Measurements from ENCODE around the gene UBE2O. TPM values are rescaled to one million over a fixed set of nuclear protein-coding genes. Genes with fewer than 3 reads are reported as not detected.

Gene UBE2O
- total and polyA plus RNA-seq, 8 donors = 10.4 to 19.8 (median 15.9) TPM

DNA sequence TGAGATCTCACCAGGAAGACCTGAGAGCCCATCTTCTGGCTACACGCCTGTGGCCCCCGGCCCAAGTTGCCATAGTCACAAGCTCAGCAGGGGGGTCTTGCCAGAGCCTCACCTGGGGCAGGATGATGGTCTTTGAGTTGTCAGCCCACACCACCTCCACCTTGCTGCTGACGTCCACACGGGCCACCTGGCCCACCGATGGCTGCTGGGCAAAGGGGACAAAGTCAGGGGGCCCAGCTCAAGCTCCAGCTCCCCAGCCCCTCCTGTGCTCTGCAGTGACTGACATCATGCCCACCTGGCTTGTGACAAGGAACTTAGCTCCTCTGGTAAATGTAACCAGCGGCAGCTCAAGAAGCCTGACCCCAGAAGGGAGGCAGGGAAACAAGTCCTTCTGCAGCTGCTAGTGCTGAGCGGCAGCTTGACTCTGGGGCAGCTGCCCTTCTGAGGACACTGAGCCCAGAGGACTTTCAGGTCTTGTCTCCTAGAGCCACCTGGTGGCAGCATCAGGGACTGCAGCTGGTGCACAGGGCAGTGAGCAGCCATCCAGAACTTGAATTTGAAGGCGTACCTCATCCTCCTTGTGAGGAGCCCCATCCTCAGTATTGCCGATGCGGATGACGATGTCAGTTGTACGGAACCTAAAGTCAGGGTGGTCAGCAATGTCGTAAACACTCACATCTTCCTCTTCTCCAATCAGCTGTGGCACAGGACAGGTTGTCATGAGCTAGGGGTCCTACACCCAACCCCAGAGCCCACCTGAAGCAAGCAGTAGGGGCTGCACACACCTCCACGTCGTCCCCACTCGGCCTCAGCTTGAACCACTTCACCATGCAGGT, 55.0 kb downstream of the UBE2O start:
- Histone ChIP-seq H3K27ac (no peak overlapping the region), H3K9me3 (no peaks in the 10 kb centered on the region), H3K36me3 (peaks cover 0 to 64% (median 37%) of the 10 kb centered on the region in 3 donors), H3K27me3 (no peaks in the 10 kb centered on the region), H3K4me3 (no peak overlapping the region), H3K4me1 (no peaks in the 10 kb centered on the region)
- 34 to 40% methylated on average over 16 of the region's 16 CpGs for WGBS, 2 donors
- FAIRE-seq (no peak), ATAC-seq (peak; percentile 75 to 94 (median 87)), DNase-seq (peak; percentile 76 to 99 (median 90))
- intact Hi-C loops (cut with DNase I) = loop anchor here (5.0 to 10.0 kb wide), 3 partner anchors 91 to 96 kb away; partner anchors contain the start of gene QRICH2 (in 2 of the 3)
- peak; percentile 92 to 98 (median 97) for TF ChIP-seq CTCF (IDR thresholded peaks at IDR 0.05)

- ATAC-seq = no peak
- H3K27ac ChIP-seq = no peak overlapping the region
- H3K9me3 ChIP-seq = no peaks in the 10 kb centered on the region
- WGBS, 2 donors = 82 to 84% methylated on average over 8 of the region's 8 CpGs
- intact Hi-C loops (cut with DNase I) = loop anchor here (5.0 to 10.0 kb wide), 3 partner anchors 90 to 95 kb away; partner anchors contain the start of gene QRICH2 (in 2 of the 3)
- no peaks in the 10 kb centered on the region for H3K27me3 ChIP-seq
- no peak for TF ChIP-seq CTCF (IDR thresholded peaks at IDR 0.05)
- no peak overlapping the region for H3K4me3 ChIP-seq
- no peak for FAIRE-seq
- DNase-seq = no peak
- H3K36me3 ChIP-seq = peaks cover 0 to 56% (median 37%) of the 10 kb centered on the region in 3 donors
- no peaks in the 10 kb centered on the region for H3K4me1 ChIP-seq
These were observed 55.8 kb downstream of the UBE2O start for GRCh38 chr17:76397184-76397583.

GRCh38 chr17:76395980-76396379, 57.0 kb downstream of the UBE2O start:
- intact Hi-C loops (cut with DNase I) = loop anchor here (5.0 to 10.0 kb wide), 3 partner anchors 89 to 94 kb away; partner anchors contain the start of gene QRICH2 (in 2 of the 3)
- Histone ChIP-seq H3K27me3 (no peaks in the 10 kb centered on the region), H3K4me3 (no peak overlapping the region), H3K9me3 (no peaks in the 10 kb centered on the region), H3K36me3 (peaks cover 0 to 58% (median 37%) of the 10 kb centered on the region in 3 donors), H3K27ac (no peak overlapping the region), H3K4me1 (no peaks in the 10 kb centered on the region)
- no peak for FAIRE-seq
- DNase-seq = peak in 1 of 6 donors; percentile 60
- TF ChIP-seq CTCF (IDR thresholded peaks at IDR 0.05) = no peak
- WGBS, 2 donors = 94 to 96% methylated on average over 15 of the region's 15 CpGs
- ATAC-seq = peak in 1 of 4 donors; percentile 5

- intact Hi-C loops (cut with DNase I) = loop anchor here in 1 of 3 donors (10.0 kb wide), 1 partner anchor 89 kb away; the partner anchor contains the start of gene QRICH2
- no peak overlapping the region for H3K27ac ChIP-seq
These were observed 58.8 kb downstream of the UBE2O start for GRCh38 chr17:76394166-76394565.

More at GRCh38 chr17:76394166-76394565, 58.8 kb downstream of the UBE2O start:
- DNase-seq (no peak), ATAC-seq (peak in 1 of 4 donors; percentile 27), FAIRE-seq (no peak)
- H3K4me3 ChIP-seq = no peak overlapping the region
- peaks cover 0 to 49% (median 29%) of the 10 kb centered on the region in 3 donors for H3K36me3 ChIP-seq
- TF ChIP-seq CTCF (IDR thresholded peaks at IDR 0.05) = no peak
- no peaks in the 10 kb centered on the region for H3K9me3 ChIP-seq
- H3K4me1 ChIP-seq = no peaks in the 10 kb centered on the region
- 91 to 92% methylated on average over 10 of the region's 10 CpGs for WGBS, 2 donors
- H3K27me3 ChIP-seq = no peaks in the 10 kb centered on the region
